H1 (cell line): ENCODE measurements around the gene SLC35F3. TPM values are rescaled to one million over a fixed set of nuclear protein-coding genes. Genes with fewer than 3 reads are reported as not detected.

ENCODE experiments used
- CTCF ChIA-PET: fragments of 300-600 bp; sonication (Branson Sonifier 250); formaldehyde crosslinking; loops from one replicate; lab custom pipeline; 2021; ENCODE audit not compliant: partially characterized antibody; lab: Charles Lee
- POLR2A ChIA-PET: fragments of 300-600 bp; sonication (Branson Sonifier 250); formaldehyde crosslinking; loops from one replicate; lab custom pipeline; 2021; ENCODE audit warnings: inconsistent platforms; ENCODE audit not compliant: partially characterized antibody; lab: Charles Lee
- DNase-seq, 2 experiments: peaks; one replicate each; pipeline versions ENCODE4 v3.0.0 to v3.0.0-alpha.2; 2010 to 2022; ENCODE audit warnings: low spot score in 2 of 2, low read depth in 1 of 2, mixed read lengths in 1 of 2
- FAIRE-seq: peaks from 2 replicates; lab custom pipeline; 2011; peaks lifted over from hg19 to GRCh38; lab: Jason Lieb, UNC
- H2AFZ ChIP-seq: 2 replicates; pipeline ENCODE4 v1.8.1; 2012; ENCODE audit warnings: low read length, inconsistent platforms
- H2AK5ac ChIP-seq: 2 replicates; pipeline ENCODE4 v1.6.1; 2013; ENCODE audit warnings: low read depth, low read length
- H2BK120ac ChIP-seq: replicated peaks from 2 replicates; pipeline ENCODE3; 2013; ENCODE audit warnings: low read depth, low read length, inconsistent platforms
- H2BK12ac ChIP-seq: 2 replicates; pipeline ENCODE4 v1.6.1; 2013; ENCODE audit warnings: low read depth, low read length
- H2BK15ac ChIP-seq: 2 replicates; pipeline ENCODE4 v1.6.1; 2013; ENCODE audit warnings: low read length
- H2BK20ac ChIP-seq: 2 replicates; pipeline ENCODE4 v1.6.1; 2013; ENCODE audit warnings: low read length
- H2BK5ac ChIP-seq: 2 replicates; pipeline ENCODE4 v1.6.1; 2013; ENCODE audit warnings: low read depth, low read length
- H3K14ac ChIP-seq: 2 replicates; pipeline ENCODE4 v1.6.1; 2013; ENCODE audit warnings: inconsistent platforms; ENCODE audit not compliant: insufficient read length
- H3K18ac ChIP-seq: 2 replicates; pipeline ENCODE4 v1.6.1; 2013; ENCODE audit warnings: low read length; ENCODE audit errors: extremely low read depth
- H3K23ac ChIP-seq: 2 replicates; pipeline ENCODE4 v1.6.1; 2013; ENCODE audit warnings: inconsistent platforms; ENCODE audit not compliant: insufficient read length
- H3K23me2 ChIP-seq: 2 replicates; pipeline ENCODE4 v1.6.1; 2013; ENCODE audit warnings: low read depth, low read length
- H3K27ac ChIP-seq: 2 replicates; pipeline ENCODE4 v1.6.1; 2011; ENCODE audit warnings: low read depth, low read length, inconsistent platforms
- H3K27me3 ChIP-seq, 4 experiments: replicated peaks in 1 of 4; 1 replicate in 1 of 4; 2 replicates in 3 of 4; pipeline versions ENCODE4 v1.6.1 to v1.8.1; 2011 to 2013; ENCODE audit warnings: low read length in 3 of 4, mild to moderate bottlenecking in 3 of 4, inconsistent platforms in 2 of 4, mixed read lengths in 2 of 4, moderate library complexity in 1 of 4; ENCODE audit not compliant: control insufficient read depth in 3 of 4, insufficient read depth in 3 of 4; ENCODE audit errors: extremely low read depth in 1 of 4
- H3K36me3 ChIP-seq, 4 experiments: 2 replicates each; pipeline versions ENCODE4 v1.6.1 to v1.8.1; 2011 to 2013; ENCODE audit warnings: mild to moderate bottlenecking in 4 of 4, low read length in 3 of 4, moderate library complexity in 2 of 4, control low read depth in 1 of 4, inconsistent platforms in 1 of 4; ENCODE audit not compliant: insufficient read depth in 4 of 4, control insufficient read depth in 2 of 4
- H3K4ac ChIP-seq: replicated peaks from 2 replicates; pipeline ENCODE3; 2013; ENCODE audit warnings: low read length, low read depth, mixed read lengths, inconsistent platforms; ENCODE audit not compliant: insufficient read length
- H3K4me1 ChIP-seq, 4 experiments: replicated peaks in 1 of 4; 1 replicate in 1 of 4; 2 replicates in 3 of 4; pipeline versions ENCODE4 v1.6.1 to v1.8.1; 2011 to 2013; ENCODE audit warnings: low read length in 3 of 4, inconsistent platforms in 2 of 4, mixed read lengths in 1 of 4; ENCODE audit not compliant: insufficient read depth in 4 of 4, control insufficient read depth in 3 of 4
- H3K4me2 ChIP-seq, 2 experiments: 2 replicates each; pipeline versions ENCODE4 v1.6.1 to v1.8.1; 2011 to 2013; ENCODE audit warnings: low read depth in 2 of 2, low read length in 2 of 2, control low read depth in 1 of 2, inconsistent platforms in 1 of 2, mild to moderate bottlenecking in 1 of 2; ENCODE audit not compliant: insufficient read depth in 1 of 2
- H3K4me3 ChIP-seq, 4 experiments: fragments of 200-600, 300-600 bp in 1 of 4; sonication (generic), shearing (Covaris generic), sonication (Bioruptor Twin) in 1 of 4; 2 replicates each; pipeline versions ENCODE4 v1.5.1 to v1.8.1; 2011 to 2016; ENCODE audit warnings: low read length in 4 of 4, low read depth in 3 of 4, control low read depth in 2 of 4, inconsistent platforms in 2 of 4, mild to moderate bottlenecking in 2 of 4, mixed read lengths in 1 of 4, moderate library complexity in 1 of 4; ENCODE audit not compliant: insufficient read depth in 2 of 4; ENCODE audit errors: extremely low read depth in 1 of 4
- H3K56ac ChIP-seq: replicated peaks from 2 replicates; pipeline ENCODE3; 2013; ENCODE audit warnings: low read depth, mild to moderate bottlenecking, mixed read lengths, low read length, inconsistent platforms; ENCODE audit not compliant: insufficient read length
- H3K79me1 ChIP-seq: 2 replicates; pipeline ENCODE4 v1.6.1; 2013; ENCODE audit warnings: low read depth, low read length, control low read depth
- H3K79me2 ChIP-seq, 2 experiments: 2 replicates each; pipeline versions ENCODE4 v1.6.1 to v1.8.1; 2012 to 2013; ENCODE audit warnings: low read length in 2 of 2, mild to moderate bottlenecking in 2 of 2, inconsistent platforms in 1 of 2; ENCODE audit not compliant: insufficient read depth in 2 of 2, control insufficient read depth in 1 of 2
- H3K9ac ChIP-seq, 4 experiments: replicated peaks in 1 of 4; 1 replicate in 1 of 4; 2 replicates in 3 of 4; pipeline versions ENCODE4 v1.6.1 to v1.8.1; 2011 to 2013; ENCODE audit warnings: low read depth in 3 of 4, low read length in 3 of 4, control low read depth in 2 of 4, mild to moderate bottlenecking in 2 of 4, moderate library complexity in 2 of 4, inconsistent platforms in 1 of 4; ENCODE audit errors: extremely low read depth in 1 of 4
- H3K9me3 ChIP-seq, 2 experiments: 2 replicates each; pipeline versions ENCODE4 v1.6.1 to v1.8.1; 2012 to 2013; ENCODE audit warnings: mild to moderate bottlenecking in 2 of 2, moderate library complexity in 2 of 2, control low read depth in 1 of 2, inconsistent platforms in 1 of 2, low read depth in 1 of 2, low read length in 1 of 2, mixed read lengths in 1 of 2; ENCODE audit not compliant: insufficient read depth in 2 of 2
- H4K20me1 ChIP-seq, 2 experiments: replicated peaks in 1 of 2; 2 replicates each; pipeline versions ENCODE3 to v1.8.1; 2011 to 2013; ENCODE audit warnings: inconsistent platforms in 2 of 2, low read length in 2 of 2, mild to moderate bottlenecking in 1 of 2; ENCODE audit not compliant: insufficient read depth in 2 of 2, control insufficient read depth in 1 of 2
- H4K5ac ChIP-seq: 2 replicates; pipeline ENCODE4 v1.6.1; 2013; ENCODE audit warnings: low read length, low read depth, mixed read lengths, inconsistent platforms; ENCODE audit not compliant: insufficient read length
- H4K8ac ChIP-seq: 2 replicates; pipeline ENCODE4 v1.8.0; 2013; ENCODE audit warnings: mild to moderate bottlenecking, moderate library complexity, low read length, inconsistent platforms; ENCODE audit not compliant: insufficient read depth; ENCODE audit errors: extremely low read depth
- H4K91ac ChIP-seq: replicated peaks from 2 replicates; pipeline ENCODE3; 2013; ENCODE audit warnings: low read length, mixed read lengths, inconsistent platforms; ENCODE audit not compliant: insufficient read length
- ATF2 ChIP-seq: IDR thresholded peaks from 2 replicates; pipeline ENCODE4 v1.6.1; 2012; ENCODE audit warnings: low read length, inconsistent platforms
- CBX5 ChIP-seq: fragments of 300-800, 300-1000 bp; sonication (generic); IDR thresholded peaks from 2 replicates; pipeline ENCODE4 v1.7.1; 2016; ENCODE audit warnings: antibody characterized with exemption, low read length, low read depth
- CTBP2 ChIP-seq: IDR thresholded peaks from 2 replicates; pipeline ENCODE4 v1.7.0; 2011; ENCODE audit warnings: borderline replicate concordance, mild to moderate bottlenecking, moderate library complexity, mixed read lengths, low read length; ENCODE audit not compliant: insufficient read depth, insufficient read length
- GTF2F1 ChIP-seq: IDR thresholded peaks from 2 replicates; pipeline ENCODE4 v1.6.1; 2012; ENCODE audit warnings: low read depth, low read length, improper control_type of control experiment, borderline replicate concordance
- KDM1A ChIP-seq: fragments of 200-600, 300-600 bp; sonication (generic); IDR thresholded peaks from 2 replicates; pipeline ENCODE4 v1.7.1; 2016; ENCODE audit warnings: mild to moderate bottlenecking, low read length, borderline replicate concordance
- NANOG ChIP-seq: IDR thresholded peaks from 2 replicates; pipeline ENCODE4 v1.6.1; 2011; ENCODE audit warnings: low read length, low read depth, mild to moderate bottlenecking, inconsistent platforms; ENCODE audit not compliant: insufficient read depth, poor library complexity, severe bottlenecking
- POLR2A ChIP-seq, 2 experiments: IDR thresholded peaks; 1 replicate in 1 of 2; 2 replicates in 1 of 2; pipeline ENCODE4 v1.6.1; 2011; ENCODE audit warnings: low read depth in 2 of 2, low read length in 2 of 2, mild to moderate bottlenecking in 2 of 2; ENCODE audit errors: control extremely low read depth in 1 of 2
- POU5F1 ChIP-seq: IDR thresholded peaks from 2 replicates; pipeline ENCODE4 v1.6.1; 2011; ENCODE audit warnings: low read depth, mild to moderate bottlenecking, low read length, moderate library complexity
- SP2 ChIP-seq: IDR thresholded peaks from 2 replicates; pipeline ENCODE4 v1.6.1; 2012; ENCODE audit warnings: mild to moderate bottlenecking, low read length, inconsistent platforms
- SRF ChIP-seq: IDR thresholded peaks from 2 replicates; pipeline ENCODE4 v1.6.1; 2011; ENCODE audit warnings: mild to moderate bottlenecking, low read depth, low read length, moderate library complexity
- TAF1 ChIP-seq: IDR thresholded peaks from 2 replicates; pipeline ENCODE4 v1.6.1; 2011; ENCODE audit warnings: mild to moderate bottlenecking, low read depth, low read length
- TBP ChIP-seq: IDR thresholded peaks from 2 replicates; pipeline ENCODE4 v1.6.1; 2011; ENCODE audit warnings: low read depth, low read length, improper control_type of control experiment
- polyA plus RNA-seq, 7 experiments: library from polyadenylated mRNA; depleted of rRNA in 3 of 7; stranded (reverse) in 5 of 7; unstranded in 2 of 7; fragments of >200 nt in 5 of 7; fragments of 200-250 nt in 2 of 7; gene quantifications; 1 replicate in 5 of 7; 2 replicates in 1 of 7; 4 replicates in 1 of 7; pipeline versions ENCODE4 v1.2.1 to v1.2.3, GENCODE V29; 2011 to 2013; ENCODE audit warnings: missing spikeins in 2 of 7, mixed read lengths in 2 of 7
- total RNA-seq: library from RNA; stranded (reverse); fragmentation: NEBNext Ultra II Directional; extraction: Animal tissue kit (Norgen Biotek cat#: 25700); gene quantifications from 2 replicates; pipeline ENCODE4 v1.2.1, GENCODE V29; 2021

The SLC35F3 gene
- total and polyA plus RNA-seq, 2 of the 8 experiments (the other 6 are each of a cell fraction or from before 2014, with no cell fraction given), result 0.78 to 1.2 TPM

- Histone ChIP-seq H2AFZ (no peak overlapping the region), H3K9ac (no peak overlapping the region), H2BK5ac (no peak overlapping the region), H4K91ac (no peak overlapping the region), H4K5ac (no peak overlapping the region), H3K79me2 (no peaks in the 10 kb centered on the region), H2BK15ac (no peak overlapping the region), H4K8ac (no peak overlapping the region), H3K27me3 (no peaks in the 10 kb centered on the region), H3K23me2 (no peaks in the 10 kb centered on the region; the same call in 1 of the 2 replicates), H3K4ac (no peak overlapping the region), H3K4me3 (no peak overlapping the region), H4K20me1 (no peaks in the 10 kb centered on the region), H3K23ac (no peak overlapping the region), H3K79me1 (no peaks in the 10 kb centered on the region), H3K9me3 (no peaks in the 10 kb centered on the region), H2BK20ac (no peak overlapping the region), H2BK12ac (no peak overlapping the region), H2AK5ac (no peak overlapping the region), H3K27ac (no peak overlapping the region), H3K56ac (no peak overlapping the region), H2BK120ac (no peak overlapping the region), H3K14ac (no peak overlapping the region), H3K4me2 (no peak overlapping the region), H3K36me3 (no peaks in the 10 kb centered on the region), H3K4me1 (no peaks in the 10 kb centered on the region), H3K18ac (no peak overlapping the region)
- FAIRE-seq (no peak), DNase-seq (no peak)
- CTCF ChIA-PET, result interaction anchor here (0.6 to 3.8 kb wide), 7 partner anchors 10 to 258 kb away, joined by 3 to 24 read pairs (median 3); no protein-coding TSS in a partner anchor
- POLR2A ChIA-PET, result no interaction called here
- TF ChIP-seq TAF1, result no peak
- no peak for TF ChIP-seq SP2
- TF ChIP-seq POLR2A (IDR thresholded peaks at IDR 0.05; ENCODE audit: control extremely low read depth in 1 of 2, low read depth in 2 of 2, low read length in 2 of 2), result no peak
- TF ChIP-seq POU5F1, result no peak
- no peak for TF ChIP-seq KDM1A
- TF ChIP-seq CTBP2, result no peak
- TF ChIP-seq SRF, result no peak
- no peak for TF ChIP-seq ATF2
- TF ChIP-seq CBX5, result no peak
- TF ChIP-seq TBP, result no peak
- no peak for TF ChIP-seq NANOG
- TF ChIP-seq GTF2F1, result no peak
Measured at GRCh38 chr1:234136073-234136472, 231.6 kb downstream of the SLC35F3 start.
